Right lobe of liver (tissue), 6 donors: ENCODE results near the gene HPCAL4. TPM values are rescaled to one million over a fixed set of nuclear protein-coding genes. Genes with fewer than 3 reads are reported as not detected.

Experiments
- ATAC-seq, 4 donors: fragments of 200-7000 bp; cut with Tn5 transposase; one replicate each; pipeline ENCODE4 v1.9.1; 2020; ENCODE audit warnings: mild to moderate bottlenecking in 4 of 4, moderate library complexity in 4 of 4
- DNase-seq, 3 donors: peaks; one replicate each; pipeline ENCODE4 v3.0.0-alpha.2; 2020
- H3K27ac ChIP-seq, 3 donors: fragments of 200-600 bp; one replicate each; pipeline ENCODE4 v1.8.0; 2022
- H3K27me3 ChIP-seq, 2 donors: fragments of 200-600 bp; one replicate each; pipeline ENCODE4 v1.8.0; 2022
- H3K36me3 ChIP-seq, 4 donors: fragments of 200-600 bp; sonication (generic) in 1 of 4; one replicate each; pipeline versions ENCODE4 v1.5.1 to v1.8.0; 2017 to 2022; ENCODE audit warnings: control low read depth in 1 of 4
- H3K4me1 ChIP-seq, 4 donors: fragments of 200-600 bp; sonication (generic) in 1 of 4; one replicate each; pipeline versions ENCODE4 v1.5.1 to v1.8.0; 2017 to 2022; ENCODE audit warnings: control low read depth in 1 of 4
- H3K4me3 ChIP-seq, 3 donors: fragments of 200-600 bp; one replicate each; pipeline ENCODE4 v1.8.0; 2022
- H3K9me3 ChIP-seq, 4 donors: fragments of 200-600 bp; sonication (generic) in 1 of 4; one replicate each; pipeline versions ENCODE4 v1.5.1 to v1.8.0; 2017 to 2022; ENCODE audit warnings: control low read depth in 1 of 4
- POLR2A ChIP-seq: fragments of 450-650 bp; IDR thresholded peaks from one replicate; pipeline ENCODE4 v1.6.1; 2017; ENCODE audit warnings: antibody characterized with exemption, mild to moderate bottlenecking
- WGBS: methylation state at CpG from one replicate; pipeline ENCODE4 v1.1.6; 2018; ENCODE audit warnings: low coverage, low lambda C conversion rate; ENCODE audit not compliant: insufficient coverage; ENCODE audit errors: missing lambda C conversion rate; 5-methylcytosine and 5-hydroxymethylcytosine counted together
- intact Hi-C, 2 donors: fragments of 100-400 bp; cut with DNase I; formaldehyde crosslinking; loops; one replicate each; pipeline versions ENCODE4 v1.11.2 to v1.14.1; 2022
- total RNA-seq, 6 experiments: library from RNA; depleted of rRNA in 2 of 6; stranded (reverse); fragments of >200 nt in 2 of 6; fragmentation: NEBNext Ultra II Directional in 3 of 6; extraction: Animal tissue kit (Norgen Biotek cat#: 25700) in 3 of 6; gene quantifications; one replicate each; pipeline versions ENCODE4 v1.1.0 to v1.2.4, GENCODE V29; 2016 to 2023
- TF ChIP-seq, protein P1 (sequence below), 4 donors: fragments of 200-600 bp in 3 of 4; fragments of 450-650 bp in 1 of 4; IDR thresholded peaks; one replicate each; pipeline versions ENCODE4 v1.5.1 to v1.8.0; 2016 to 2022; ENCODE audit warnings: antibody characterized with exemption in 4 of 4, mild to moderate bottlenecking in 2 of 4
- donor health status: DM: no; HTN: yes; CAD: no.
- donor health status: DM: no; HTN: no; CAD: no.
- donor health status: DM: no; HTN: no; CAD: no.
- donor health status: DM: no; HTN: yes; CAD: no.
- donor health status: DM: no; HTN: yes; CAD: no.

The HPCAL4 gene
- total RNA-seq, 6 experiments from 2014 or later, result not detected

DNA sequence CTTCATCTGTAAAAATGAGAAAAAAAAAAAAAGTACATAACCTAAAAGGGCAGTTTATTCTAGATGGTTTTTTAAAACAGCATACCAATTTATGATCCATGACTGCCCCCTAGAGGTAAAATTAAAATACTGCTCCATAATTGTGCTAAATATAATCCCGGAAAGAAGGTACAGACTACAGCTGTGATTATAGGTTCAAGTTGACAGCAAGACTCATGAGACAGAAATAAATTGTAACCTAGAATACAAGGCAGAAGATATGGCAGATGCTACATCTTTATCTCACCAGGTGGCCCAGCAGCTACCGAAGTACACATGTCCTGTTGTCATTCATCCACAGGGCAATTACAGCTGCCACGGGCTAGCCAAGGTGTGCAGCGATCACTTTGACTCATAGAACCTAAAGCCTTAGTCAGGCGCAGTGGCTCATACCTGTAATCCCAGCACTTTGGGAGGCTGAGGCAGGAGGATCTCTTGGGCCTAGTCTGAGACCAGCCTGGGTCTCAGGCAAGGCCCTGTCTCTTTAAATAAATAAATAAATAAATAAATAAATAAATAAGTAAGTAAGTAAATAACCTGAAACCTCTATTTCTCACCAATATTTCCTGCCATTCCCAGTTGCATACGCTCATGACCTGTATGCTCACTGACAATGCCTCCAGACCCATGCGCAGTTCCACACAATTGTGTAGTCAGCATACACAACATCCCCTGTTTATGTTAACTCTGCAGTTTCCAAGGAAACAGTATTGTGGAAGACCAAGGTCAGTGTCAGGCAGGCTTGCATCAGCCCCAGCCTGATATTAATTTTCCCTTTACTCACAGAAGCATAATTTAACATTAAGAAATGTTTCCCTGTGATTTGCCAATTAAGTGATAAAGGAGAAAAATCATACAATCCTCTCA, 29.1 kb upstream of the HPCAL4 start:
- TF ChIP-seq, protein P1, sequence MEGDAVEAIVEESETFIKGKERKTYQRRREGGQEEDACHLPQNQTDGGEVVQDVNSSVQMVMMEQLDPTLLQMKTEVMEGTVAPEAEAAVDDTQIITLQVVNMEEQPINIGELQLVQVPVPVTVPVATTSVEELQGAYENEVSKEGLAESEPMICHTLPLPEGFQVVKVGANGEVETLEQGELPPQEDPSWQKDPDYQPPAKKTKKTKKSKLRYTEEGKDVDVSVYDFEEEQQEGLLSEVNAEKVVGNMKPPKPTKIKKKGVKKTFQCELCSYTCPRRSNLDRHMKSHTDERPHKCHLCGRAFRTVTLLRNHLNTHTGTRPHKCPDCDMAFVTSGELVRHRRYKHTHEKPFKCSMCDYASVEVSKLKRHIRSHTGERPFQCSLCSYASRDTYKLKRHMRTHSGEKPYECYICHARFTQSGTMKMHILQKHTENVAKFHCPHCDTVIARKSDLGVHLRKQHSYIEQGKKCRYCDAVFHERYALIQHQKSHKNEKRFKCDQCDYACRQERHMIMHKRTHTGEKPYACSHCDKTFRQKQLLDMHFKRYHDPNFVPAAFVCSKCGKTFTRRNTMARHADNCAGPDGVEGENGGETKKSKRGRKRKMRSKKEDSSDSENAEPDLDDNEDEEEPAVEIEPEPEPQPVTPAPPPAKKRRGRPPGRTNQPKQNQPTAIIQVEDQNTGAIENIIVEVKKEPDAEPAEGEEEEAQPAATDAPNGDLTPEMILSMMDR (IDR thresholded peaks at IDR 0.05), result peak; percentile 72 to 81 (median 76)
- TF ChIP-seq POLR2A, result no peak
- ATAC-seq, result peak; percentile 76 to 94 (median 83)
- 33% methylated on average over 7 of the region's 7 CpGs for WGBS
- H3K27me3 ChIP-seq, result no peaks in the 10 kb centered on the region
- no peaks in the 10 kb centered on the region for H3K9me3 ChIP-seq
- no peak overlapping the region for H3K27ac ChIP-seq
- intact Hi-C loops, result loop anchor here in 1 of 2 donors (10.0 kb wide), 1 partner anchor 116 kb away; no protein-coding TSS in a partner anchor
- H3K4me1 ChIP-seq, result no peaks in the 10 kb centered on the region
- no peak for DNase-seq
- H3K4me3 ChIP-seq, result no peak overlapping the region
- no peaks in the 10 kb centered on the region for H3K36me3 ChIP-seq

DNA sequence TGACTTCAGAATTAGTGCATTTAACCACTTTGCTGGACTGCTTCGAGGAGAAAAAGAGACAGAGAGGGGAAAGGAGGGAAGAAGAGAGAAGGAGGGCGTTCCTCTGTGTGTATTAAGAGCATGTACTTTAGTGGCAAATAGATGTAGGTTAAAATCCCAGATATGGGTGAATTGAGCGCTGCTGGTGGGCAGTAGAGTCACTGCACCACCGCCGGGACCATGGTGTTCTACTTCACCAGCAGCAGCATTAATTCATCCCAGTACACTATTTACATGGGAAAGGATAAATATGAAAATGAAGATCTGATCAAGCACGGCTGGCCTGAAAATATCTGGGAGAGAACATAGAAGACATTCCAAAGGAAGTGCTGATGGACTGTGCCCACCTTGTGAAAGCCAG, 26.6 kb upstream of the HPCAL4 start:
- DNase-seq (no peak), ATAC-seq (no peak)
- TF ChIP-seq, protein P1 (IDR thresholded peaks at IDR 0.05), result no peak
- TF ChIP-seq POLR2A, result no peak
- intact Hi-C loops, result loop anchor here in 1 of 2 donors (10.0 kb wide), 1 partner anchor 113 kb away; no protein-coding TSS in a partner anchor
- Histone ChIP-seq H3K36me3 (no peaks in the 10 kb centered on the region), H3K4me1 (no peaks in the 10 kb centered on the region), H3K27me3 (no peaks in the 10 kb centered on the region), H3K4me3 (no peak overlapping the region), H3K27ac (no peak overlapping the region), H3K9me3 (no peaks in the 10 kb centered on the region)
- WGBS, result 40% methylated on average over 6 of the region's 6 CpGs

DNA sequence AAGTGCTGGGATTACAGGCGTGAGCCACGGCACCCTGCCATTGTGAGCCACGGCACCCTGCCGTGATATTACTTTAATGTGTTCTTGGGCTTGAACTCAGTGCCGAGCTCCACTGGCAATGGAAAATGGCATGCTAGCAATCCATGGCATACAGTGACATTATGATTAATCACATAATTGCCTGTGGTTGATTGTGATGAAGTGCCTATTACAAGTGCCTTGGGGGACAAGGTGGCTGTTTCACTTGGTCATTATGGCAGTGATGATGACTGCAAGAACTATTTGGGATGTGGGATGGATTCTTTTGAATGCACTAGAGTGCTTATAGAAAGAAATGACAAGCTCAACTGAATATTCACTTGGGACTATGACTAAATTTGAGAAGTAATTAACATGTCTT, 22.3 kb upstream of the HPCAL4 start:
- intact Hi-C loops, result loop anchor here in 1 of 2 donors (10.0 kb wide), 1 partner anchor 109 kb away; no protein-coding TSS in a partner anchor
- 80% methylated on average over 3 of the region's 5 CpGs for WGBS

DNA sequence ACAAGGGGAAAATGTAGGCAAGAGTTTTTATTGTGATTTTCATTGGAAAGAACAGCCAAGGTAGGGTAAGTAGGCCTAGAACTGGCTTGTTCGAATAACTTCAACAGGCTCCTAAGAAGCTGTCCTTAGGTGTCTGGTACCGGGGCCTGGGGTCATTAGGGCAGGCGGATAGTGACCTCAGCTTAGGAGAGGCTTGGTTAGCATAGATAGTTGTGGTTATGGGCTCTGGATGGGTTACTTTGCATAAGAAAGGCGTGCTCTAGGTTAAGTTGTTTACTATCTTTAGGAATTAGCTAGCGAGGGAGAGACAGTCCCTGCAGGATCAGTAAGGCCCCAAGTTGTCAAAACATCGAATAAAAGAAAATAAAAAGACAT, 20.7 kb upstream of the HPCAL4 start:
- 79% methylated on average over 6 of the region's 6 CpGs for WGBS
- intact Hi-C loops, result loop anchor here in 1 of 2 donors (10.0 kb wide), 1 partner anchor 107 kb away; no protein-coding TSS in a partner anchor
- TF ChIP-seq POLR2A, result no peak
- TF ChIP-seq, protein P1 (IDR thresholded peaks at IDR 0.05), result no peak

More for the DNA sequence above, 22.3 kb upstream of the HPCAL4 start:
- no peaks in the 10 kb centered on the region for H3K36me3 ChIP-seq
- H3K27ac ChIP-seq, result no peak overlapping the region
- no peaks in the 10 kb centered on the region for H3K4me1 ChIP-seq
- TF ChIP-seq, protein P1 (IDR thresholded peaks at IDR 0.05), result no peak
- no peak for TF ChIP-seq POLR2A
- no peaks in the 10 kb centered on the region for H3K27me3 ChIP-seq
- H3K9me3 ChIP-seq, result no peaks in the 10 kb centered on the region
- DNase-seq (no peak), ATAC-seq (no peak)
- no peak overlapping the region for H3K4me3 ChIP-seq

More for the DNA sequence above, 20.7 kb upstream of the HPCAL4 start:
- Histone ChIP-seq H3K36me3 (no peaks in the 10 kb centered on the region), H3K4me3 (no peak overlapping the region), H3K27me3 (no peaks in the 10 kb centered on the region), H3K9me3 (no peaks in the 10 kb centered on the region), H3K27ac (no peak overlapping the region), H3K4me1 (no peaks in the 10 kb centered on the region)
- DNase-seq (no peak), ATAC-seq (no peak)
